T-helper 2 cell treated with Interferon-gamma antibody and Interleukin-4, amounts not matched to agents 5 μg/mL and 100 μg/mL, for 36 hours (primary cell): Measurements from ENCODE around the gene CBLN3.

Experiments
- DNase-seq: peaks from one replicate; pipeline ENCODE4 v3.0.0; 2021; ENCODE audit warnings: low spot score
- H3K27ac Mint-ChIP-seq: one replicate; pipeline ENCODE4 v1.8.0; 2021; ENCODE audit warnings: mild to moderate bottlenecking, mixed read lengths
- H3K27me3 Mint-ChIP-seq: one replicate; pipeline ENCODE4 v1.8.0; 2021; ENCODE audit warnings: low read depth, mixed read lengths
- H3K36me3 Mint-ChIP-seq: one replicate; pipeline ENCODE4 v1.8.0; 2021; ENCODE audit warnings: low read depth, mixed read lengths
- H3K4me1 Mint-ChIP-seq: one replicate; pipeline ENCODE4 v1.8.0; 2021; ENCODE audit warnings: low read depth, mixed read lengths
- H3K4me3 Mint-ChIP-seq: one replicate; pipeline ENCODE4 v1.8.0; 2022; ENCODE audit warnings: mild to moderate bottlenecking, moderate library complexity, mixed read lengths
- H3K9me3 Mint-ChIP-seq: one replicate; pipeline ENCODE4 v1.8.0; 2021; ENCODE audit warnings: mixed read lengths

CBLN3 gene

GRCh38 chr14:24443053-24443665 lies 13.7 kb upstream of the CBLN3 start:
- Mint-ChIP-seq H3K4me3 (peak overlapping the region; percentile 92), H3K9me3 (no peaks in the 10 kb centered on the region), H3K36me3 (peaks cover 35% of the 10 kb centered on the region), H3K4me1 (peaks cover 37% of the 10 kb centered on the region), H3K27ac (peak overlapping the region; percentile 97), H3K27me3 (no peaks in the 10 kb centered on the region)
- DNase-seq, result no peak

GRCh38 chr14:24442240-24443052 lies 13.0 kb upstream of the CBLN3 start, which contains the start of gene SDR39U1:
Gene SDR39U1 (minus strand): TSS chr14:24442776. CDS start chr14:24442769, 7 bp downstream.
- Mint-ChIP-seq H3K4me1 (peaks cover 41% of the 10 kb centered on the region), H3K4me3 (peak within 1 kb of the TSS; percentile 92), H3K27ac (peak within 1 kb of the TSS; percentile 97), H3K9me3 (no peaks in the 10 kb centered on the region), H3K36me3 (peaks cover 42% of the 10 kb centered on the region), H3K27me3 (no peaks in the 10 kb centered on the region)
- DNase-seq, result peak; percentile 98

- peak overlapping the region; percentile 97 for H3K27ac Mint-ChIP-seq
- peaks cover 46% of the 10 kb centered on the region for H3K4me1 Mint-ChIP-seq
These were observed 12.4 kb upstream of the CBLN3 start for GRCh38 chr14:24441904-24442239.

GRCh38 chr14:24441485-24441884 lies 12.0 kb upstream of the CBLN3 start:
- no peak for DNase-seq
- peak overlapping the region; percentile 97 for H3K27ac Mint-ChIP-seq
- H3K27me3 Mint-ChIP-seq, result no peaks in the 10 kb centered on the region
- H3K4me3 Mint-ChIP-seq, result peak overlapping the region; percentile 92
- H3K36me3 Mint-ChIP-seq, result peaks cover 51% of the 10 kb centered on the region
- no peaks in the 10 kb centered on the region for H3K9me3 Mint-ChIP-seq
- peaks cover 50% of the 10 kb centered on the region for H3K4me1 Mint-ChIP-seq

More at GRCh38 chr14:24441904-24442239, 12.4 kb upstream of the CBLN3 start:
- no peaks in the 10 kb centered on the region for H3K27me3 Mint-ChIP-seq
- H3K4me3 Mint-ChIP-seq, result peak overlapping the region; percentile 92
- DNase-seq, result no peak
- peaks cover 47% of the 10 kb centered on the region for H3K36me3 Mint-ChIP-seq
- H3K9me3 Mint-ChIP-seq, result no peaks in the 10 kb centered on the region

GRCh38 chr14:24440606-24441399 lies 11.3 kb upstream of the CBLN3 start:
- H3K36me3 Mint-ChIP-seq, result peaks cover 53% of the 10 kb centered on the region
- peak overlapping the region; percentile 97 for H3K27ac Mint-ChIP-seq
- H3K27me3 Mint-ChIP-seq, result no peaks in the 10 kb centered on the region
- DNase-seq, result no peak
- H3K4me3 Mint-ChIP-seq, result peak overlapping the region; percentile 92
- H3K9me3 Mint-ChIP-seq, result no peaks in the 10 kb centered on the region
- H3K4me1 Mint-ChIP-seq, result peaks cover 53% of the 10 kb centered on the region

- Mint-ChIP-seq H3K27ac (peak overlapping the region; percentile 37), H3K9me3 (no peaks in the 10 kb centered on the region), H3K36me3 (peaks cover 60% of the 10 kb centered on the region), H3K4me1 (peaks cover 54% of the 10 kb centered on the region), H3K27me3 (no peaks in the 10 kb centered on the region), H3K4me3 (peak overlapping the region; percentile 3)
- DNase-seq, result no peak
These were observed 10.6 kb upstream of the CBLN3 start for GRCh38 chr14:24439830-24440605.

- peak overlapping the region; percentile 3 for H3K4me3 Mint-ChIP-seq
- no peak for DNase-seq
- peaks cover 64% of the 10 kb centered on the region for H3K36me3 Mint-ChIP-seq
- H3K27me3 Mint-ChIP-seq, result no peaks in the 10 kb centered on the region
- no peak overlapping the region for H3K27ac Mint-ChIP-seq
- no peaks in the 10 kb centered on the region for H3K9me3 Mint-ChIP-seq
- H3K4me1 Mint-ChIP-seq, result peaks cover 54% of the 10 kb centered on the region
These were observed 9.8 kb upstream of the CBLN3 start for GRCh38 chr14:24439257-24439656.

- Mint-ChIP-seq H3K27me3 (no peaks in the 10 kb centered on the region), H3K4me1 (peaks cover 52% of the 10 kb centered on the region), H3K9me3 (no peaks in the 10 kb centered on the region), H3K4me3 (no peak overlapping the region), H3K27ac (peak overlapping the region; percentile 43), H3K36me3 (peaks cover 69% of the 10 kb centered on the region)
- DNase-seq, result no peak
These were observed 9.0 kb upstream of the CBLN3 start for GRCh38 chr14:24438223-24439097.

- Mint-ChIP-seq H3K4me1 (peaks cover 53% of the 10 kb centered on the region), H3K36me3 (peaks cover 74% of the 10 kb centered on the region), H3K27me3 (no peaks in the 10 kb centered on the region), H3K4me3 (peak overlapping the region; percentile 33), H3K9me3 (no peaks in the 10 kb centered on the region), H3K27ac (peak overlapping the region; percentile 78)
- DNase-seq, result no peak
These were observed 8.2 kb upstream of the CBLN3 start for GRCh38 chr14:24437736-24438067.

- peaks cover 71% of the 10 kb centered on the region for H3K36me3 Mint-ChIP-seq
- no peak for DNase-seq
- no peaks in the 10 kb centered on the region for H3K27me3 Mint-ChIP-seq
- H3K9me3 Mint-ChIP-seq, result no peaks in the 10 kb centered on the region
- peak overlapping the region; percentile 50 for H3K4me3 Mint-ChIP-seq
- H3K4me1 Mint-ChIP-seq, result peaks cover 49% of the 10 kb centered on the region
- peak overlapping the region; percentile 78 for H3K27ac Mint-ChIP-seq
These were observed 7.7 kb upstream of the CBLN3 start for GRCh38 chr14:24437020-24437735.

GRCh38 chr14:24436355-24437019 lies 7.0 kb upstream of the CBLN3 start:
- Mint-ChIP-seq H3K9me3 (no peaks in the 10 kb centered on the region), H3K27ac (peak overlapping the region; percentile 78), H3K4me3 (peak overlapping the region; percentile 50), H3K4me1 (peaks cover 48% of the 10 kb centered on the region), H3K36me3 (peaks cover 73% of the 10 kb centered on the region), H3K27me3 (no peaks in the 10 kb centered on the region)
- DNase-seq, result peak; percentile 26

- Mint-ChIP-seq H3K36me3 (peaks cover 75% of the 10 kb centered on the region), H3K4me3 (no peak overlapping the region)
These were observed 6.5 kb upstream of the CBLN3 start for GRCh38 chr14:24435998-24436354.

More at GRCh38 chr14:24435998-24436354, 6.5 kb upstream of the CBLN3 start:
- no peak overlapping the region for H3K27ac Mint-ChIP-seq
- H3K9me3 Mint-ChIP-seq, result no peaks in the 10 kb centered on the region
- no peaks in the 10 kb centered on the region for H3K27me3 Mint-ChIP-seq
- H3K4me1 Mint-ChIP-seq, result peaks cover 47% of the 10 kb centered on the region
- no peak for DNase-seq
